Measurements from ENCODE around the gene PFDN2.
A peak's percentile ranks its signal among the peaks of the same experiment; 100 is the strongest.

Gene PFDN2

DNA sequence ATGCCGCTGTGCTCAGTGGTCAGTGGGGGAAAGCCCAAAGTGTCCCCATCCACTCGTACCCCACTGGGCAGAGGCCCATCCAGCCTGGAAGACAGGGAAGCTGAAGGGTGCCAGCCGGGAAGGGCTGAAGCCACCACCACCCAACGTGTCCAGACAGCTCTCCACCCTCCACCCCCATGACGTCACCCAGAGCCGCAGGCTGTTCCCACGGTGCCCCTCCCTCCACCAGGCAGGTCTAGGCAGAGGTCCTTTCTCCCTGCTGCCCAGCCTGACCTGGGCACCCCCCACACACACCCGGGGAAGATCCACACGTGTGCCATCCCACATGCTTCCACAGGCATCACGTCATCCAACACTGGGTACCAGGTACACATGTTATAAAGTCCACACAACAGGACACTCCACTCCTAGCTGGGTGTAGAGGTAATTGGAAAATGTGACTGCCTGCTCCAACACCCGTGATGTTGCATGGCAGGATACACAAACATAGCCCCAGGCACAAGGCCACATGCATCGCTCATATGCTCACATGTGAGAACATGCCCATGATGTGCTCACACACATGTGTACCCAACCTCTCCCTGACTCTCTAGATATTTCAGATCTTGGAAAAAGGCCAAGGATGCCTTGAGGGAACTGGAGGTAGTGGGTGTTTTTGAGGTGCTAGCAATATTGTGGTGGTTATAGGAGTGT is 43.0 kb downstream of the PFDN2 start:
- POLR2A ChIA-PET (ENCODE audit: low non-redundant PET), result no interaction called here
- CTCF ChIA-PET, result interaction anchor here (0.6 to 6.8 kb wide), 8 partner anchors 14 to 1012 kb away, joined by 3 to 75 read pairs (median 4); partner anchors contain the start of genes KLHDC9, NECTIN4 and USF1
- peak overlapping the region; percentile 77 for H3K27ac ChIP-seq
- DNase-seq (ENCODE audit: low spot score), result peak; percentile 98
- TF ChIP-seq, protein P1, sequence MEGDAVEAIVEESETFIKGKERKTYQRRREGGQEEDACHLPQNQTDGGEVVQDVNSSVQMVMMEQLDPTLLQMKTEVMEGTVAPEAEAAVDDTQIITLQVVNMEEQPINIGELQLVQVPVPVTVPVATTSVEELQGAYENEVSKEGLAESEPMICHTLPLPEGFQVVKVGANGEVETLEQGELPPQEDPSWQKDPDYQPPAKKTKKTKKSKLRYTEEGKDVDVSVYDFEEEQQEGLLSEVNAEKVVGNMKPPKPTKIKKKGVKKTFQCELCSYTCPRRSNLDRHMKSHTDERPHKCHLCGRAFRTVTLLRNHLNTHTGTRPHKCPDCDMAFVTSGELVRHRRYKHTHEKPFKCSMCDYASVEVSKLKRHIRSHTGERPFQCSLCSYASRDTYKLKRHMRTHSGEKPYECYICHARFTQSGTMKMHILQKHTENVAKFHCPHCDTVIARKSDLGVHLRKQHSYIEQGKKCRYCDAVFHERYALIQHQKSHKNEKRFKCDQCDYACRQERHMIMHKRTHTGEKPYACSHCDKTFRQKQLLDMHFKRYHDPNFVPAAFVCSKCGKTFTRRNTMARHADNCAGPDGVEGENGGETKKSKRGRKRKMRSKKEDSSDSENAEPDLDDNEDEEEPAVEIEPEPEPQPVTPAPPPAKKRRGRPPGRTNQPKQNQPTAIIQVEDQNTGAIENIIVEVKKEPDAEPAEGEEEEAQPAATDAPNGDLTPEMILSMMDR (conservative IDR thresholded peaks at IDR 0.05; ENCODE audit: low read depth), result no peak

DNA sequence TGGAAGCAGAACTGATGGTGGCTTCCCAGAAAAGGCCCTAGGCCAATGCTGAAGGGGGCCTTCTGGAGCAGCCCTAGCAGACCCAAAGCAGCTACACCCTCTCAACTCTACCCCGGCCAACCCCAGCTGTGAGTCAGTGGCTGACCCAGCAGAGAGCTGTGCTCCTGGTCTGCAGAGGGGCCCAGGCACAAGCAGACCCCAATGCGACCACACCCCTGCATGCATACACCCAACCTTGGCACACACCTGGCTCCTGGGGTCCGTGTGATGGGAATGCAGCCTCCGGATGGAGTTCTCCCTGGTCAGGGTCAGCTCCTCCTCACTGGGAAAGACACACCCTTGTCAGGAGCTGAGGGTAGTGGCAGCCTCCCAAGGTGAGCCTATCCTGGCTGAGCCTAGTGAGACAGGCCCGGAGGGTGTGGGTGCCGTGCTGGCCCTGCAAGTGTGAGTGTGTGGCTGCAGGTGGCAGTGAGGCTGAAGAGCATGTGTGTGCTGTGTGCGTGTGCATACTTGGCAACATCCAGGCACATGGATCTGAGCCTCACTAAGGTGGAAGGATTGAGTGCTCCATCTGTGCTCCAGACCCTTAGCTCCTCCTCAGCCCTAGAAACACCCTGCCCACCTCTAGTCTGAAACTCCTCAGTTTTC is 44.2 kb downstream of the PFDN2 start:
- DNase-seq (ENCODE audit: low spot score), result peak; percentile 57
- ChIA-PET POLR2A (ENCODE audit: low non-redundant PET) (no interaction called here), CTCF (interaction anchor here (0.6 to 6.8 kb wide), 8 partner anchors 20 to 271 kb away, joined by 3 to 75 read pairs (median 3); partner anchors contain the start of genes KLHDC9 and USF1)
- TF ChIP-seq, protein P1 (conservative IDR thresholded peaks at IDR 0.05; ENCODE audit: low read depth), result no peak
- H3K27ac ChIP-seq, result peak overlapping the region; percentile 77

DNA sequence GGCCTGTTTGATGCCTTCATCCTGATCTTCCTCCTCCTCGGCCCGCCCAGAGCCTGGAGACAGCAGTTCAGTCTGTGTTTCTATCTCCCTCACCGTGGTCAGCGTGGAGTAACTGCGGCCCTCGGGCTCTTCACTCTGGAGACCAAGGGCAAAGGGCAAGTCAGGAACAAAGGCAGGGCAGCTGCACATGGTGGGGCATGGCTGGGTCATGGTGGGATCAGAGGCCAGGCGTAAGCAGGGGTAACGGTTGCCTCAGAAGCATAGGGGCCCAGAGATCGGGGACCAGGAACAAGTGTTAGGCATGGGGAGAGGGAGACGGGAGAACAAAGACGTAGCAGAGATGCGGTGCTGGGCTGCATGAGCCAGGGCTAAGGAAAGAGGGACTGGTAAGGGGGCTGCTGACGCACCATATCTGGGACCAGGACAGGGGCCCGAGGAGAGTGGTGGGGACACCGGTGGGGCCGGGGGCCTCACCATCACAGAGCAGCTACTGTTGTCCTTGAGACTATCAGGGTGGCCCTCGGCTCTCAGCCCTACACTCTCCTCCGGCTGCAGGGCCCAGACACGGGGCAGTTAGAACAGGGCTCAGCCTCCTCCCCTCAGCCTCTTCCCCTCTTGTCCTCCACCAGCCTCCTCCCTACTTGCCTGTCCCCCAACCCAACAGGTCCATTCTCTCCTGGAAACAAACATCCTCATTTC is 44.9 kb downstream of the PFDN2 start:
- no peak for DNase-seq (ENCODE audit: low spot score)
- ChIA-PET POLR2A (ENCODE audit: low non-redundant PET) (no interaction called here), CTCF (interaction anchor here (0.7 to 6.8 kb wide), 4 partner anchors 16 to 270 kb away, joined by 3 to 75 read pairs (median 8); partner anchors contain the start of genes KLHDC9, NECTIN4 and USF1)
- TF ChIP-seq, protein P1 (conservative IDR thresholded peaks at IDR 0.05; ENCODE audit: low read depth), result no peak
- peak overlapping the region; percentile 77 for H3K27ac ChIP-seq

DNA sequence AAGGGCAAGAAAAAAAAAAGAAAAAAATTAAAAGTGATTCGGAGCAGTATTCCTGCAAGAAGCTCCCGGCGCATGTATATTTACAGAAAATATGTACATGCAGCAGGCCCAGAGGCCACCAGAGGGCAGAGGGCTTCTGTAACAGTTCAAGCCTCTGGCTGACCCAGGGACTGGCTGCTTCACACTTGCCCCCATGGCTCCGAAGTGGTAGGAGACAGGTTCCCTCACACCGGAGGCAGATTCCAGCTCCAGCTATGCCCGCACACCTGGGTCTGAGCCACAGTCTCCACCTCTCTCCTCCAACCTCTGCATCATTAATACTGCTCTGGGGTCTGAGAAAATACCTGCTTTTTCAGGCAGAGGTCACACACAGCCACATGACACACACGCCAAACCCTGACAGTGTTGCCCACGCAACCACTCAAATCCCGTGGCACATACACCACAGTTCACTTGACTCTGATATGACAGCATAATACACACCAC is 45.9 kb downstream of the PFDN2 start:
- ChIA-PET CTCF (interaction anchor here (0.6 to 6.8 kb wide), 10 partner anchors 11 to 120 kb away, joined by 3 to 75 read pairs (median 3); partner anchors contain the start of genes KLHDC9 and NECTIN4), POLR2A (ENCODE audit: low non-redundant PET) (no interaction called here)
- peak; percentile 64 for DNase-seq (ENCODE audit: low spot score)
- peak overlapping the region; percentile 77; the same call in 1 of the 2 replicates for H3K27ac ChIP-seq
- TF ChIP-seq, protein P1 (conservative IDR thresholded peaks at IDR 0.05; ENCODE audit: low read depth), result peak; percentile 51

DNA sequence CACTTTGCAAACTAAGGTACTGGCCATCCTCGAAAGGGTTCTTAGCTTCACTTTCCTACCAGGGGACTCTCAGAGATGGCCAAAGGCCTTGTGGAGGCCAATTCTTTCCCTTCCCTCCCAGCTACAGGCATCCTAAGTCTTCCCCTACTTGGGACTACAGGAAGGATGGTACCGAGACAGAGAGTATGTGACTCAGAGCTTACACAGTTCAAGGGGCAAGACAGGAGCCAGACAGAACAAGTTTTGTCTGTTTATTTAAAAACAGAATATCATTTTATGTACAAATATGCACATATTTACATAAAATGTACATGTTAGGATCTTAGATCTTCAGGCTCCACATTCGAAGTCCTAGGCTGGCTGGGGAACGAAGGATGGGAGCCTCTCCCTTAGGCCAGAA is 47.1 kb downstream of the PFDN2 start:
- ChIA-PET POLR2A (ENCODE audit: low non-redundant PET) (no interaction called here), CTCF (interaction anchor here (1.1 to 6.8 kb wide), 2 partner anchors 12 to 26 kb away, joined by 3 to 75 read pairs; partner anchors contain the start of gene KLHDC9)
- DNase-seq (ENCODE audit: low spot score), result no peak
- TF ChIP-seq, protein P1 (conservative IDR thresholded peaks at IDR 0.05; ENCODE audit: low read depth), result no peak
- H3K27ac ChIP-seq, result no peak overlapping the region
